GM18511 (cell line): ENCODE data around the gene CSTPP1.
"Not testable (repeated sequence)": the region's sequence is repeated elsewhere in the genome, so short reads cannot be mapped to it uniquely, and the experiment has no call there.

Experiments used
- ATAC-seq: cut with Tn5 transposase; IDR thresholded peaks from one replicate; pipeline ENCODE4 v1.9.1; 2021; ENCODE audit warnings: mild to moderate bottlenecking, moderate library complexity; ENCODE audit not compliant: unreplicated experiment

CSTPP1 gene

DNA sequence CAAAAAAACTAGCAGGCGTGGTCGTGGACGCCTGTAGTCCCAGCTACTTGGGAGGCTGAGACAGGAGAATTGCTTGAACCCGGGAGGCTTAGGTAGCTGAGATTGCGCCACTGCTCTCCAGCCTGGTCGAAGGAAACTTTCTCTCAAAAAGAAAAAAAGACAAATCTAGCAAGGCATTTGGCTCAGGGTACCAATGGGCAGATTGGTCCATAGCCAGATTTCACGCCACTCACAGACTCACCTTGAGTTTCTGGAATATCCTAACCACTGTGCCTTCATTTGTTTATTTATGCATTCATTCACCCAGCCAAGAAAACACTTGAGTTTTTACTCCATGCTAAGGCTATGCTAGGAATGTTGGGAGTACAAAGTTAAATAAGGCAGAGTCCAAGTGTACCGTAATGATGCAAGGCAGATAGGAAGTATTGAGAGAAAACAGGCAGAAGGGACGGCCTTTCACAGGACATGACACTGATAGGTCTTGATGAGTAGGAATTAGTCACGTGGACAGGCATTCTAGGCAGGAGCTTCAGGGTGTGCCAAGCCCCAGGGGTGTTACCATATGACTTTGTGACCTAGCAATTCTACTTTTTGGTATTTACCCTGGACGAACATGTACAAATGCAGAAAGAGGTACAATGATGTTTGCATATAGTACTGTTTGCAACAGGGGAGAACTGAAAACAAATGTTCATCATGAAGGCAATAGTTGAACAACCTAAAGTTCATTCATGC is 252.7 kb downstream of the CSTPP1 start:
- no peak for ATAC-seq

DNA sequence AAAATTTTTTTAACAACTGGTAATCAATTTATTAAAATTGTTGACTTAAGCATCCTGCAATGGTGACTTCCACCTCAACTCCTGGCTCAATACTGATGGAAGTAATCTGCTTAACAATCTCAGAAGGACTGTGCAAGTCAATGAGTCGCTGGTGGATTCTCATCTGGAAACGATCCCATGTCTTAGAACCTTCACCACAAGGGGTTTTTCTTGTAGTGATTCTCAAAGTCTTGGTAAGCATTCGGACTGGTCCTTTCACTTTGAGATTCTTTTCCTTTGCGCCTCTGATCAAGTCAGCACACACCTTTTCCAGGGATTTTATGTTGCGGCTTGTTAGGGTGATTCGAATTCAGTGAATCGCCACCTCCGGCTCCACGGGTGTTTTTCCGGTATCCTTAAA is 254.6 kb downstream of the CSTPP1 start:
- ATAC-seq = not testable (repeated sequence)

DNA sequence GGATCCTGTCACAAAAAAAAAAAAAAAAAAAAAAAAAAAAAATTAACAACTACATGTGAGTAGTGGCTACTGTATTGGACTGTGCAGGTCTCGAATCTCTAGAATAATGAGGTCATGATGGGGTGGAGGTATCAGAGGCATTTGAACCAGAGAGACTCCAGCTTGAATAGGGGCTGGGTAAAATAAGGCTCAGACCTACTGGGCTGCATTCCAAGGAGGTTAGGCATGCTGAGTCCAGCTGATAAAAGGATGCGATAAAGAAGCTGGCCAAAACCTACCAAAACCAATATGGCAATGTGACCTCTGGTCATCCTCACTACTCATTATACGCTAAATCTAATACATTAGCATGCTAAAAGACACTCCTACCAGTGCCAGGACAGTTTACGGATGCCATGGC is 255.6 kb downstream of the CSTPP1 start:
- no peak for ATAC-seq

DNA sequence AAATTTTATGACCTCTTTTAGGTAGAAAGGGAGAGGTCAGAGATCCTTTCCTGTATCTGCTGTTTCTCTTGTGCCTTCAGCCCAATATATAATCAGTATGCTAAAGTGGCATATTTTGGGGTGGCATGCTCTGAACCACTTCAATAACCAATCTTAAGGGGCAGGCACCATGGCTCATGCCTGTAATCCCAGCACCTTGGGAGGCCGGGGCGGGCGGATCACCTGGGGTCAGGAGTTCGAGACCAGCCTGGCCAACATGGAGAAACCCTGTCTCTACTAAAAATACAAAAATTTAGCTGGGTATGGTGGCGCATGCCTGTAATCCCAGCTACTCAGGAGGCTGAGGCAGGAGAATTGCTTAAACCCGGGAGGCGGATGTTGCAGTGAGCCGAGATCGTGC is 261.6 kb downstream of the CSTPP1 start:
- not testable (repeated sequence) for ATAC-seq

DNA sequence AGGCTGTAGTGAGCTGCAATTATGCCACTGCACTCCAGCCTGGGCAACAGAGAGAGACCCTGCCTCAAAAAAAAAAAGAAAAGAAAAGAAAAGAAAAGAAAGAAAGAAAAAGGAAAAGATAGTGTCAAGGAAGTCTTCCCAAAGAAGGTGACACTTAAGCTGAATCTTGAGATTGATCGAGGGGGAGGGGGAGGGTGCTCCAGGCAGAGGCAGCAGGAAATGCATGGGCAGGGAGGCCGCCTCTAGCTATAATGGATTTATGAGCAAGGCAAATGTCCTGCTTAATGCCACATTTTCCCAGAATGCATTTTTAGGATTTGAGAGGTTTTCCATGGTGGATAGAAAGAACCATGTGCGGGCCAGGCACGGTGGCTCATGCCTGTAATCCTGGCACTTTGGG is 264.5 kb downstream of the CSTPP1 start:
- ATAC-seq = no peak

DNA sequence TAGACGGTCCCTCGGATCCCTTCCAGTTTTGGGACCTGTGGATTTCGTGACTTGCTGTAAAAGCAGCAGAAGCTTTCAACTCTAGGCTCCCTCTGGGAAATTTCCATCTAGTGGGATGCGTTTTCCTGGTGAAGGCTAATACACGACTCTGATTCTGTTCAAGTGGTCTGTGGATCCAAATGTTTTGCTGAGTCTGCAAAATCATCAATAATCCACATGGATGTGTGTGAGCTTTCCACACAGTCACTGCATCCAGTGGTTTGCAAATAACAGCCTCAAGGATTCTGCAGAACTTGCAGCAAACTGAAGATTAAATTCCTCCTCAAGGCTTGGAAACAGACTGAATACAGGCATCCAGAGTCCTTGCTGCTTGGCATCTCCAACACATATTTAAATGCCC is 266.0 kb downstream of the CSTPP1 start:
- no peak for ATAC-seq

DNA sequence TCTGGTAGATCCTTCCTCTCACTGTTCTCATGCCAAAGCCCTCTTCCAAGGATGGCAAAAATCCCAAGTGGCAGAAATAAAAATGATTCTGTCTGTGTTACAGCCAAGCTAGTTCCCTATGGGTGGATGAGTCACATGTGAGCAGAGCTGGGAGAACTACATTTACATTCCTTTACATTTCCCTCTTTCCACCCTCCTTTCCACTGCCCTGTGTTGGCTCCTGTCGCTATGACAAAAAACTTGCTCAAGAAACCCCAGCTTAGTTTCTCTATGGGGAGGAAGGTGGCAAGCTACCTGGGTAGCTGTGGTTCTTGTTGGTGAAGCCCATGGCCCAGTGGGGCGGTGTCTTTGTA is 268.1 kb downstream of the CSTPP1 start:
- no peak for ATAC-seq

DNA sequence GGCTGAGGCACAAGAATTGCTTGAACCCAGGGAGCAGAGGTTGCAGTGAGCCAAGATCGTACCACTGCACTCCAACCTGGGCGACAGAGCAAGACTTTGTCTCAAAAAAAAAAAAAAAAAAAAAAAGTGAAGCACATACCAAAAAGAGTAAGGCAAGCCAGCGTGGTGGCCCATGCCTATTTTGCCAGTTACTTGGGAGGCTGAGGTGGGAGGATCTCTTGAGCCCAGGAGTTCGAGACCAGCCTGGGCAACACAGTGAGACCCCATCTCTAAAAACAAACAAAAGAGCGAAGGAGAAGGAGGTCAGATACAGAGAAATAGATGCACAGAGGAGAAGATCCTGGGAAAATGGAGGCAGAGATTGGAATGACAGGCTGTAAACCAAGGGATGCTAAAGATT is 270.0 kb downstream of the CSTPP1 start:
- ATAC-seq = not testable (repeated sequence)

DNA sequence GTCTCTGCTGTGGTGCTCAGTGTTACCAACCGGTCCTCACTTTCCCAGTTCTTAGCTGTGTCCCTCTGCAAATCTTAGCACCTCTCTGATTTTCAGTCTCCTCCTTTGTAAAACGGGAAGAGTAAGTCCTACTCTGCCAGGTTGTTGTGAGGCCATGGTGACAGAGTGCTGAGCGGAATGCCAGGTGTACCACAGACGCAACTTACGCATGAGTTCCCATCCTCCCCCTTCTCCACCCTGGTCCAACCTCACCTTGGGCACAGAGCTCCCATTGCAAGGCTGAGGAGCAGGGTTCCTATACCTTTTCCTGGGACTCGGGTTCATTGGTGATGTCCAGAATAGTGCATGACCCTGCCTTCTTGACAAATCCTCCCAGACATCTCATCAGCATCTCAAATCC is 270.9 kb downstream of the CSTPP1 start:
- no peak for ATAC-seq

DNA sequence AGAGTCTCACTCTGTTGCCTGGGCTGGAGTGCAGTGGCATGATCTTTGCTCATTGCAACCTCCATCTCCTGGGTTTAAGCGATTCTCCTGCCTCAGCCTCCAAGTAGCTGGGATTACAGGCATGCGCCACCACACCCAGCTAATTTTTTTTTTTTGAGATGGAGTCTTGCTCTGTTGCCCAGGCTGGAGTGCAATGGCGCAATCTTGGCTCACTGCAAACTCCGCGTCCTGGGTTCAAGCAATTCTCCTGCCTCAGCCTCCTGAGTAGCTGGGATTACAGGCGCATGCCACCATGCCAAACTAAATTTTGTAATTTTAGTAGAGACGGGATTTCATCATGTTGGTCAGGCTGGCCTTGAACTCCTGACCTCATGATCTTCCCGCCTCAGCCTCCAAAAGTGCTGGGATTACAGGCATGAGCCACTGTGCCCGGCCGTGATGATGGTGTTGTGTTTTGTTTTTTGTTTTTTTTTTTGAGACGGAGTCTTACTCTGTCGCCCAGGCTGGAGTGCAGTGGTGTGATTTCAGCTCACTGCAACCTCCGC is 271.5 kb downstream of the CSTPP1 start:
- not testable (repeated sequence) for ATAC-seq

DNA sequence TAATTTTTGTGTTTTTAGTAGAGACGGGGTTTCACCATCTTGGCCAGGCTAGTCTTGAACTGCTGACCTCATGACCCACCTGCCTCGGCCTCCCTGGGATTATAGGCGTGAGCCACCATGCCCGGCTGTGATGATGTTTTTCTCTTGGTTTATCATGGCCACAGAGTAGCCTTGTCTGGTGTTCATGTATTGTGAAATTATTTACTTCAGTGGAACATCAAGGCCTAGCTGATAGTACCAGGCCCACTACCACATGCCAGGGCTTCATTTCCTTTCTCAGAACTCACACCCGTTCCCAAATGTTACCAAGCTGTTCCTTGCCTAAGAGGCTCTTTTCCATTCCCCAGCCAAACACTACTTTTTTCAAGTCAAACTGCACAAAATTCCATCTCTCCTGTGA is 272.1 kb downstream of the CSTPP1 start:
- no peak for ATAC-seq
